Esophagus squamous epithelium (tissue), 5 donors: ENCODE results near the gene ADGRD1. TPM values are rescaled to one million over a fixed set of nuclear protein-coding genes. Genes with fewer than 3 reads are reported as not detected.

Experiments used
- DNase-seq: peaks from one replicate; lab custom pipeline; 2025; lab: John Stamatoyannopoulos, UW
- H3K27ac ChIP-seq, 4 donors: fragments of 200-600 bp; sonication (generic); one replicate each; pipeline ENCODE4 v1.5.1; 2016 to 2019; ENCODE audit warnings: mild to moderate bottlenecking in 1 of 4
- H3K27me3 ChIP-seq, 4 donors: fragments of 200-600 bp; sonication (generic); 1 replicate in 3 of 4; 2 replicates in 1 of 4; pipeline versions ENCODE4 v1.5.1 to v1.6.0; 2017 to 2021; ENCODE audit warnings: antibody characterized with exemption in 1 of 4
- H3K36me3 ChIP-seq, 3 donors: fragments of 200-600 bp; sonication (generic); one replicate each; pipeline ENCODE4 v1.5.1; 2016 to 2019
- H3K4me1 ChIP-seq, 3 donors: fragments of 200-600 bp; sonication (generic); one replicate each; pipeline ENCODE4 v1.5.1; 2017 to 2019
- H3K4me3 ChIP-seq, 4 donors: fragments of 200-600 bp; sonication (generic); 1 replicate in 3 of 4; 2 replicates in 1 of 4; pipeline ENCODE4 v1.5.1; 2016 to 2019; ENCODE audit warnings: mild to moderate bottlenecking in 2 of 4, moderate library complexity in 1 of 4
- H3K9me3 ChIP-seq, 3 donors: fragments of 200-600 bp; sonication (generic); one replicate each; pipeline ENCODE4 v1.5.1; 2016 to 2019
- POLR2A ChIP-seq, 4 donors: fragments of 450-650 bp; IDR thresholded peaks; one replicate each; pipeline ENCODE4 v1.6.1; 2017; ENCODE audit warnings: antibody characterized with exemption in 4 of 4, mild to moderate bottlenecking in 4 of 4, moderate library complexity in 3 of 4
- WGBS, 2 donors: methylation state at CpG; one replicate each; pipeline ENCODE4 v1.1.5; 2018; 5-methylcytosine and 5-hydroxymethylcytosine counted together
- intact Hi-C: fragments of 100-400 bp; cut with DNase I; formaldehyde crosslinking; loops from one replicate; pipeline ENCODE4 v1.15.0; 2022
- total RNA-seq, 4 donors: library from RNA; depleted of rRNA; stranded (reverse); fragments of >200 nt; gene quantifications; one replicate each; pipeline ENCODE4 v1.1.0, GENCODE V29; 2016
- TF ChIP-seq, protein P1 (sequence below), 6 experiments: fragments of 450-650 bp in 4 of 6; fragments of 200-600 bp in 2 of 6; sonication (generic) in 2 of 6; IDR thresholded peaks; one replicate each; pipeline ENCODE4 v1.5.1; 2016 to 2019; ENCODE audit warnings: antibody characterized with exemption in 6 of 6, mild to moderate bottlenecking in 4 of 6, moderate library complexity in 4 of 6
- donor health status: DM: yes; HTN: yes; CAD: no.

Gene ADGRD1
- total RNA-seq, 4 donors from 2014 or later, result 2.2 to 28.2 (median 8.8) TPM

DNA sequence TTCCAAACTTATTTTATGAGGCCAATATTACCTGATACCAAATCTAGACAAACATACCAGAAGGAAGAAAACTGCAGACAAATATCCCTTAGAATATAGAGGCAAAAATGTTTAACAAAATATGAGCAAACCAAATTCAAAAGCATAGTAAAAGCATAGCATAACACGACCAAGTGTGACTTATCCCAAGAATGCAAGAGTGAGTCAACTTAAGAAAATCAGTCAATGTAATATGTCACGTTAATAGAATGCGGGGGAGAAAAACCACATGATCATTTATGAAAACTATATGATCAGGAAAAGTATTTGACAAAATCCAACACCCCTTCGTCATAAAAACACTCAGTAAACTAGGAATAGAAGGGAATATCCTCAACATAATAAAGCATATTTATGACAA is 217.3 kb downstream of the ADGRD1 start:
- no peak overlapping the region for H3K4me3 ChIP-seq
- peaks cover 0 to 9% (median 0%) of the 10 kb centered on the region in 4 donors for H3K27me3 ChIP-seq
- no peak overlapping the region for H3K27ac ChIP-seq
- WGBS, 2 donors, result 38 to 39% methylated on average over 4 of the region's 4 CpGs
- no peaks in the 10 kb centered on the region for H3K9me3 ChIP-seq
- H3K4me1 ChIP-seq, result peaks cover 0 to 6% (median 4%) of the 10 kb centered on the region in 3 donors
- no peak for DNase-seq
- no peaks in the 10 kb centered on the region for H3K36me3 ChIP-seq
- TF ChIP-seq POLR2A (IDR thresholded peaks at IDR 0.05), result no peak
- TF ChIP-seq, protein P1, sequence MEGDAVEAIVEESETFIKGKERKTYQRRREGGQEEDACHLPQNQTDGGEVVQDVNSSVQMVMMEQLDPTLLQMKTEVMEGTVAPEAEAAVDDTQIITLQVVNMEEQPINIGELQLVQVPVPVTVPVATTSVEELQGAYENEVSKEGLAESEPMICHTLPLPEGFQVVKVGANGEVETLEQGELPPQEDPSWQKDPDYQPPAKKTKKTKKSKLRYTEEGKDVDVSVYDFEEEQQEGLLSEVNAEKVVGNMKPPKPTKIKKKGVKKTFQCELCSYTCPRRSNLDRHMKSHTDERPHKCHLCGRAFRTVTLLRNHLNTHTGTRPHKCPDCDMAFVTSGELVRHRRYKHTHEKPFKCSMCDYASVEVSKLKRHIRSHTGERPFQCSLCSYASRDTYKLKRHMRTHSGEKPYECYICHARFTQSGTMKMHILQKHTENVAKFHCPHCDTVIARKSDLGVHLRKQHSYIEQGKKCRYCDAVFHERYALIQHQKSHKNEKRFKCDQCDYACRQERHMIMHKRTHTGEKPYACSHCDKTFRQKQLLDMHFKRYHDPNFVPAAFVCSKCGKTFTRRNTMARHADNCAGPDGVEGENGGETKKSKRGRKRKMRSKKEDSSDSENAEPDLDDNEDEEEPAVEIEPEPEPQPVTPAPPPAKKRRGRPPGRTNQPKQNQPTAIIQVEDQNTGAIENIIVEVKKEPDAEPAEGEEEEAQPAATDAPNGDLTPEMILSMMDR (IDR thresholded peaks at IDR 0.05), result no peak
- intact Hi-C loops, result no loop called here

DNA sequence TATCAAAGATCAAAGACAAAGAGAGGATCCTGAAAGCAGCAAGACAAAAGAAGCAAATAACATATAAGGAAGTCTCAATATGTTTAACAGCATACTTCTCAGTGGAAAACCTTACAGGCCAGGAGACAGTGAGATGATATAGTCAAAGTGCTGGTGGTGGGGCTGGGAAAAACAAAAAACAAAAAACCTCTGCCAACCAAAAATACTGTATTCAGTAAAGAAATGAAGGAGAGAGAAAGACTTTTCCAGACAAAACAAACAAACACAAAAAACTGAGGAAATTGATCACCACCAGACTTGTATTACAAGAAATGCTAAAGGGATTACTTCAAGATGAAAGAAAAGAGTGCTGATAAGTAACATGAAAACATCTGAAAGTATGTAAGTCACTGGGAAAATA is 221.2 kb downstream of the ADGRD1 start:
- Histone ChIP-seq H3K27ac (no peak overlapping the region), H3K27me3 (peaks cover 0 to 26% (median 0%) of the 10 kb centered on the region in 4 donors), H3K4me1 (no peaks in the 10 kb centered on the region), H3K36me3 (no peaks in the 10 kb centered on the region), H3K9me3 (no peaks in the 10 kb centered on the region), H3K4me3 (no peak overlapping the region)
- no peak for TF ChIP-seq POLR2A (IDR thresholded peaks at IDR 0.05)
- TF ChIP-seq, protein P1 (IDR thresholded peaks at IDR 0.05), result no peak
- DNase-seq, result no peak
- intact Hi-C loops, result no loop called here

DNA sequence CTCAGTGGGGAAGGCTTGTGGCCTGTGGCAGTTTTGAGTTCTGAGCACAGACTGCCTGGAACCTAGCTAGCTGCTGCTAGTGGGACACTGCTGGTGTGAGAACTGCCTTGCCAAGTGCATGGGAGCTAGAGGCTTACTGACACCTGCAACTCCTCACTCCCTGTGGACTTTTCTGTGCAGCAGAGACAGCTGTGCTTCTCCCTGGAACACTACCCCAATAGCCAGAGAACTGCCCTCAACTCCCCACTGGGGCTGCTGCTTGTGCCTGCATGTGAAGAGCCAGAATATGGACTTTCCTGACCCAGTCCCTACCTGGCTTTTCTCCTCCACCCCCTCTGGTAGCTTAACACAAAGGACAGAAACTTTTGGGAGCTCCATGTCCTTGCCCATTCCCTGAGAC is 222.6 kb downstream of the ADGRD1 start:
- TF ChIP-seq, protein P1 (IDR thresholded peaks at IDR 0.05), result no peak
- no peak for TF ChIP-seq POLR2A (IDR thresholded peaks at IDR 0.05)
- intact Hi-C loops, result no loop called here
- peaks cover 0 to 26% (median 0%) of the 10 kb centered on the region in 4 donors for H3K27me3 ChIP-seq
- no peak for DNase-seq
- H3K9me3 ChIP-seq, result no peaks in the 10 kb centered on the region
- no peak overlapping the region for H3K4me3 ChIP-seq
- no peaks in the 10 kb centered on the region for H3K36me3 ChIP-seq
- H3K27ac ChIP-seq, result no peak overlapping the region
- no peaks in the 10 kb centered on the region for H3K4me1 ChIP-seq

DNA sequence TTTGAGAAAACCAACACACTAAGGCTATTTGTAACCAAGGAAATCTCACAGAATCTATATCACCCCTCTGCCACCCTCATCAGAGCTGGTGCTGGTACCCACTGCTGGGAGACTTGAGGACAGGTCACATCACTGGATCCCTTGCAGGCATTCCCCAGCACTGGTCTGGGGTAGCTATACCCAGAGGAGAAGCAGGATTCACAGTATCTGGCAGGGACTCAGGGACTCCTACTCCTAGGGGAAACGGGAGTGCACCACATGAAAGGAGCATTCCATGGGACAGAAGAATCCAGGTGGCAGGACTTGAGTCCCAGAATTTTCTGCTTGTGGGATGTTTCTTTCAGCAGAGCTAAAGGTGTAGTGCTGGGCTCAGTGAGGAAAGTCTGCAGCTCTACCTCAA is 223.2 kb downstream of the ADGRD1 start:
- DNase-seq, result no peak
- no peak overlapping the region for H3K4me3 ChIP-seq
- TF ChIP-seq, protein P1 (IDR thresholded peaks at IDR 0.05), result no peak
- no peak for TF ChIP-seq POLR2A (IDR thresholded peaks at IDR 0.05)
- no peak overlapping the region for H3K27ac ChIP-seq
- no peaks in the 10 kb centered on the region for H3K9me3 ChIP-seq
- intact Hi-C loops, result no loop called here
- H3K27me3 ChIP-seq, result peaks cover 0 to 26% (median 0%) of the 10 kb centered on the region in 4 donors
- WGBS, 2 donors, result 70 to 83% methylated on average over 1 of the region's 1 CpG
- H3K36me3 ChIP-seq, result no peaks in the 10 kb centered on the region
- no peaks in the 10 kb centered on the region for H3K4me1 ChIP-seq

DNA sequence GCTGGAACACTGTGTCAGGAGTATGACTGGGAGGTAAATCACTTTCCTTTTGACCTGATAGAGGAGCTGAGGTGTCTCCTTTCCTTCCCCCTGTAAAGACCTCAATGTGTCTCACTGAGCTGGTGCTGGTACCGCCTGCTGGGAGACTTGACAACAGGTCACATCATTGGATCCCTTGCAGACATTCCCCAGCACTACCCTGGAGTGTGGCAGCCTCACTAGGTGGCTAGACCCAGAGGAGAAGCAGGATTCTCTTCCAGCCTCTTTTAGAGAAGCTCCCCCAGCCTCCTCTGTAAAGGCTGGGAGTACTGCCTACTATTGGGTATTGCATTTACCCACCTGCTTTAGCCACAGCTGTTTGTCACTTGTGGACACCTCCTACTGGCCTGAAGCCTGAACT is 223.9 kb downstream of the ADGRD1 start:
- peaks cover 0 to 26% (median 0%) of the 10 kb centered on the region in 4 donors for H3K27me3 ChIP-seq
- intact Hi-C loops, result no loop called here
- no peaks in the 10 kb centered on the region for H3K4me1 ChIP-seq
- DNase-seq, result no peak
- no peak overlapping the region for H3K27ac ChIP-seq
- 50 to 100% methylated on average over 1 of the region's 1 CpG for WGBS, 2 donors
- TF ChIP-seq, protein P1 (IDR thresholded peaks at IDR 0.05), result no peak
- TF ChIP-seq POLR2A (IDR thresholded peaks at IDR 0.05), result no peak
- H3K36me3 ChIP-seq, result no peaks in the 10 kb centered on the region
- H3K9me3 ChIP-seq, result no peaks in the 10 kb centered on the region
- H3K4me3 ChIP-seq, result no peak overlapping the region
